Progenitor cell of endocrine pancreas (in vitro differentiated cells): Measurements from ENCODE around the gene CLRN2. TPM values are rescaled to one million over a fixed set of nuclear protein-coding genes. Genes with fewer than 3 reads are reported as not detected.

Experiments
- DNase-seq: peaks from one replicate; pipeline ENCODE4 v3.0.0; 2021; ENCODE audit warnings: low spot score; ENCODE audit not compliant: unreplicated experiment
- H3K27ac Mint-ChIP-seq: 2 replicates; pipeline ENCODE4 v1.8.0; 2021; ENCODE audit warnings: mild to moderate bottlenecking, moderate library complexity, mixed read lengths
- H3K27me3 Mint-ChIP-seq: 2 replicates; pipeline ENCODE4 v1.8.0; 2021; ENCODE audit warnings: mixed read lengths
- H3K36me3 Mint-ChIP-seq: 2 replicates; pipeline ENCODE4 v1.8.0; 2022; ENCODE audit warnings: mixed read lengths; ENCODE audit not compliant: insufficient read depth
- H3K4me1 Mint-ChIP-seq: 2 replicates; pipeline ENCODE4 v1.8.0; 2021; ENCODE audit warnings: low read depth, mixed read lengths
- H3K4me3 Mint-ChIP-seq: 2 replicates; pipeline ENCODE4 v1.8.0; 2021; ENCODE audit warnings: low read depth, mild to moderate bottlenecking, moderate library complexity, mixed read lengths
- H3K9me3 Mint-ChIP-seq: 2 replicates; pipeline ENCODE4 v1.8.0; 2021; ENCODE audit warnings: low read depth, mixed read lengths
- CTCF ChIP-seq: fragments of 200-600 bp; sonication (generic); IDR thresholded peaks from one replicate; pipeline ENCODE4 v1.5.0; 2021; ENCODE audit warnings: antibody characterized with exemption, mild to moderate bottlenecking; ENCODE audit not compliant: unreplicated experiment
- total RNA-seq: library from RNA; stranded (reverse); gene quantifications from 2 replicates; pipeline ENCODE4 v1.2.1, GENCODE V29; 2021

Gene CLRN2
- total RNA-seq, 1 donor from 2014 or later: not detected

- no peaks in the 10 kb centered on the region for H3K36me3 Mint-ChIP-seq
- H3K27ac Mint-ChIP-seq: no peak overlapping the region
- no peaks in the 10 kb centered on the region for H3K4me1 Mint-ChIP-seq
- H3K4me3 Mint-ChIP-seq: no peak overlapping the region
- no peak for DNase-seq
- no peaks in the 10 kb centered on the region for H3K9me3 Mint-ChIP-seq
- TF ChIP-seq CTCF: no peak
- H3K27me3 Mint-ChIP-seq: no peaks in the 10 kb centered on the region
These were observed 37.0 kb upstream of the CLRN2 start for GRCh38 chr4:17477774-17478472.

GRCh38 chr4:17480210-17480927 lies 34.6 kb upstream of the CLRN2 start:
- H3K9me3 Mint-ChIP-seq: no peaks in the 10 kb centered on the region
- H3K4me1 Mint-ChIP-seq: no peaks in the 10 kb centered on the region
- DNase-seq: no peak
- peaks cover 9% of the 10 kb centered on the region for H3K36me3 Mint-ChIP-seq
- no peak overlapping the region for H3K4me3 Mint-ChIP-seq
- H3K27me3 Mint-ChIP-seq: no peaks in the 10 kb centered on the region
- no peak overlapping the region for H3K27ac Mint-ChIP-seq
- no peak for TF ChIP-seq CTCF

- Mint-ChIP-seq H3K4me1 (no peaks in the 10 kb centered on the region), H3K27me3 (no peaks in the 10 kb centered on the region), H3K4me3 (no peak overlapping the region), H3K9me3 (no peaks in the 10 kb centered on the region), H3K36me3 (peaks cover 10% of the 10 kb centered on the region), H3K27ac (no peak overlapping the region)
- DNase-seq: no peak
- no peak for TF ChIP-seq CTCF
These were observed 34.0 kb upstream of the CLRN2 start for GRCh38 chr4:17480955-17481354.

GRCh38 chr4:17482716-17483115 lies 32.2 kb upstream of the CLRN2 start:
- H3K27ac Mint-ChIP-seq: no peak overlapping the region
- no peaks in the 10 kb centered on the region for H3K9me3 Mint-ChIP-seq
- DNase-seq: no peak
- H3K4me1 Mint-ChIP-seq: no peaks in the 10 kb centered on the region
- no peak for TF ChIP-seq CTCF
- no peaks in the 10 kb centered on the region for H3K27me3 Mint-ChIP-seq
- H3K36me3 Mint-ChIP-seq: peaks cover 20% of the 10 kb centered on the region
- no peak overlapping the region for H3K4me3 Mint-ChIP-seq

GRCh38 chr4:17489123-17489522 lies 25.8 kb upstream of the CLRN2 start:
- no peak for DNase-seq
- Mint-ChIP-seq H3K4me1 (peaks cover 19% of the 10 kb centered on the region), H3K27me3 (no peaks in the 10 kb centered on the region), H3K27ac (no peak overlapping the region), H3K36me3 (peaks cover 35% of the 10 kb centered on the region), H3K4me3 (no peak overlapping the region), H3K9me3 (no peaks in the 10 kb centered on the region)
- TF ChIP-seq CTCF: no peak
